Stromal cell of bone marrow (primary cell): ENCODE results near the gene PRPS1.
A peak's percentile ranks its signal among the peaks of the same experiment; 100 is the strongest.
"Not testable (repeated sequence)": the region's sequence is repeated elsewhere in the genome, so short reads cannot be mapped to it uniquely, and the experiment has no call there.

ENCODE experiments used
- DNase-seq: peaks from one replicate; pipeline ENCODE4 v3.0.0-alpha.2; 2012; ENCODE audit warnings: low read depth

PRPS1 gene

DNA sequence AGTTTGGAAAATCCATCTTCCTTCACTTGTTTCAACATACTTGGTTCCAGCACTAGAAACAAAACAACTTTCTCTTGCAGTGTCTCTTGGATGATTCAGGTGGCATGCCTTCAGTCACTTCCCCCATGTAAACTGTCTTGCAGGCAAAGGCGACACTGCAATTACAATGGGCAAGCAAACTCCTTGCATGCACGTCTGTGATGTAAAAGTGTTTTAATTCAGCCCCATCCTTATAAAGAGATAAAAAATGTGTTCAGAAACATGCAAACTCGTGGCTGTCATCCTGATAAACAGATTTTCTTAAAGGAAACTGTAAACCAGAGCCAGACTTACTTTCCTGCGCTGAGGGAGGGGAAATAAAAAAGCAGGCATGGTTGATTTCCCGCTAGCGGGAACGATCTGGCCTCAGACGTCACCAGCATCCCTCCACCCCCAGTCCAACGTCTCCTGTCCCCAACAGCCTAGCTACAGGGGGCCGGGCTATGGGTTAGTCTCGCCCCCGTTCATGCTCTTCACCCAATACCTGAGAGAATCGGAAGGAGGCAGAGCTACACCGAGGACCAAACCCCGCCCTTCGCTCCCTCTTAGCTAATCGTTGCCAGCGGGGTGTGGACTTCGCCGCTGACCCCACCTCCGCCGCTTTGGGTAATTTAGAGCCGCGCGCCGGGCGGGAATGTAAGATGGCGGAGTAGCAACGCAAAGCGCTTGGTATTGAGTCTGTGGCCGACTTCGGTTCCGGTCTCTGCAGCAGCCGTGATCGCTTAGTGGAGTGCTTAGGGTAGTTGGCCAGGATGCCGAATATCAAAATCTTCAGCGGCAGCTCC lies at the start of gene PRPS1:
Gene PRPS1, plus strand, starts transcription at position 673 of the 824 bp plus-strand sequence. Its CDS starts 119 bp downstream, at position 792.
- peak; percentile 91 for DNase-seq

GRCh38 chrX:107579956-107580355 lies 48.4 kb upstream of the PRPS1 start:
- DNase-seq: no peak

- DNase-seq: no peak
These were observed 46.4 kb upstream of the PRPS1 start for GRCh38 chrX:107581923-107582322.

DNA sequence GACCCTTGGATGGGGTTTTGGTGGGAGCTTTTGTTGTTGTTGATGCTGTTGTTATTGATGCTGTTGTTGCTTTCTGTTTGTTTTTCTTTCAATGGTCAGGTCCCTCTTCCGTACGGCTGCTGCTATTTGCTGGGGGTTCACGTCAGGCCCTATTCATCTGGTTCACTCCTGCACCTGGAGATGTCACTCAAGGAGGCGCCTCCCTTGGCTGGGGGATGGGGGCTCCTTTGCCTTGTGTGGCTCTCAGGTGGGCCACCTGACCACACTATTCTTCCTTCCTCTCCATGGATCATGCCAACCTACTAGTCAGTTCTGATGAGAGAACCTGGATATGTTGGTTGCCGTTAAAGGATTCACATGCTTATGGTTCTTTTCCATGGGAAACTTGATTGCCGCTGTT lies 39.1 kb upstream of the PRPS1 start:
- no peak for DNase-seq

DNA sequence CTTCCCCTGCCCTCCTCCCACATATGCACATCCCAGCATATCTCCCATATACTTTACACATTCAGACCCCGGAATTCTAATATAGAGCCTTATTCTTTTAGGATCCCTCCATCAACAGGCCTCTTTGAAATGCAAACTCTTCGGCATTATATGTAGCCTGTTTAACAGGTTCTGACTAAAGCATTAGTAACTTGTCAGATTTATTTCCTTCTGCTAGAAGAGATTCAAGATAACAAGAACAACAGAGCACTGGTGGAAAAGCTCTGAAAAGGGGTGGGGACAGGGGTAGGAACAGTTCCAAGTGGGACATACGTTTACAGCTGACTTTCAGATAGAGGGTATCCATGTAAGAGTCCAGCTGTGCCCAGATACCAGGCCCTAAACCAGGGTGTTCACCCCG lies 31.7 kb upstream of the PRPS1 start:
- no peak for DNase-seq

GRCh38 chrX:107597264-107597663 lies 31.0 kb upstream of the PRPS1 start:
- DNase-seq: no peak

DNA sequence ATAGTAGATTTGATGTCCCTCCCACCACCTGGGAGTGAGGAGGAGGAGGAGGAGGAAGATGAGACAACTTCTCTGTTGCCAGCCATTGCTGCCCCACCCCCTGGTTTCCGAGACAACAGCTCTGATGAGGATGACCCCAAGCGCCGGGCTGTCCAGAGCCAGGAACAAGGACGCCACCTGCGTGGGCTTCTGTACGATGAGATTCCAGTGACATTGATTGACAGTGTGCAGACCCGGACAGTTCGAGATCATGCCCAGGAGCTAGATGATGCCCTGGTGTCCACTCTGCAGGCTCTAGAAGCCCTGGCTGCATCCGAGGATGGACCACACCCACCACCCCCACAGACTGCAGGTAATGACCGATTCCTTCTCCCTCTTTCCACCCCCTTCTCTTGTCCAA lies 30.5 kb upstream of the PRPS1 start:
- no peak for DNase-seq

DNA sequence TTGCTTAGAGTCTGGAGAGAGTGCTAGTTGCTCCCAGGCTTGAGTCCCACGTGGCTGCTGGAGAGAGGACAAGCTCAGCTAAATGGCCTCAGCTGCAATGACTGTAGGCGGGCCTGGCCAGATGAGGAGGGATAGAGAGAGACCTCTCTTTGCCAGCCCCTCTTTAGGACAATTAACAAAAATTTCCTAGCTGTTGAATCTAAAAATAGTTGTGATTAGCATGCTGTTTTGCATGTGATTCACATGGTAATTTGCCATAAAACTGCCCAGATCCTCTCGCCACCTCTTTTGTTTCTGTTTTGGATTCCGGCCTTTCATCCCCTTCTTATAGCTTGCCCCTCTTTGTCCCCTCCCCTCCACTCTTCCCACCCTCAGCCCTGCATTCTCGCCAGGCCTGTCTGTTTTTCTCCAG lies 28.9 kb upstream of the PRPS1 start:
- DNase-seq: no peak

DNA sequence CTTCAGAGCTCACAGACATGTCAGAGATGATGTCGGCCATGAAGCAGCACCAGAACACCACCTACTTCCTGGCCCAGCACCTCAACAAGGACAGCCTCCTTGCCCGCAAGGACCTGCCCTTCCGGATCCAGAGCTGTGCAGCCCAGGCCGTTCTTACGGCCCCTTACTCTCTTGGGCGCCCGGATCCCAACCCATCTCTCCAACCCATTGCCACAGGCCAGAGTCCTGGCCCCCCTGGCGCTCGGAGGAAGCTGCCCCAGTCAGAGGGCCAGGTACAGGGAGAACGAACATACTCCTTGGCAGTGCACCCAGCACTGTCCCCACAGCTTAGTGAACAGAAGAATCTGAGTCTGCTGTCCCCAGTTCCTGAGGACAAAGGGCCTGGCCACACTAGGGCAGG lies 27.9 kb upstream of the PRPS1 start:
- no peak for DNase-seq

DNA sequence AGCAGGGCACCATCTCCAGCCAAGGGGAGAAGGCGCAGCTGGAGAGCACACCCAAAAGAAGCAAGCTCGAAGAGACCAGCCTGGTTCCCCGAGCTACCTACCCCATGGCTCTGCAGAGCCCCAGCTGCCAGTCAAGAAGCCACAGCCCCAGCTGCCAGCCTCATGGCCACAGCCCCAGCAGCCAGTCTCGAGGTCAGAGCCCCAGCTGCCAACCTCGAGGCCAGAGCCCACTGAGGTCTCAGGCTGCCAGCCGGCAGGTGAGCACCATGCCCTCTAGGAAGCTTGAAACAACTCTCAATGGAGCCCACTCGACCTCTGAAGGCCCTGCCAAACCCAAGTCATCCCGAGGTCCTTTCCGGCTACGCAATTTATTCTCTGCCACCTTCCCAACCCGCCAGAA lies 27.0 kb upstream of the PRPS1 start:
- no peak for DNase-seq

DNA sequence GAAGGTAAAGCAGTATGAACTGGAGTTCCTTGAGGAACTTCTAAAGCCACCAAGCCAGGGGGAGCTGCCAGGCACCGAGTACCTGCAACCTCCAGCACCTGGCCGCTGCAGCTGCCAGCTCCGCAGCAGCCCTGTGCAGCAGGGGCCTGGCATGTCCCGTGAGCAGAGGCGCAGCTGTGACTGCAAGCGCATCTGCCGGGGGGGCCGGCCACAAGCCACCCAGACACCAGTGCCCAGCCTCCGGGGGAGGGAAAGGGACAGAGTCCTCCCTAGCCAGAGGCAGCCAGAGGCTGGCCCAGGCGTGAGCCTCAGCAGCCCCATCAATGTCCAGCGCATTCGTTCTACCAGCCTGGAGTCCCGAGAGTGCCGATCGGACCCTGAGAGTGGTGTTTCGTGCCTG lies 26.6 kb upstream of the PRPS1 start:
- DNase-seq: no peak

GRCh38 chrX:107602694-107603239 lies 25.5 kb upstream of the PRPS1 start:
- no peak for DNase-seq

- DNase-seq: no peak
These were observed 24.7 kb upstream of the PRPS1 start for GRCh38 chrX:107603429-107604159.

- not testable (repeated sequence) for DNase-seq
These were observed 19.2 kb upstream of the PRPS1 start for GRCh38 chrX:107609061-107609460.

- no peak for DNase-seq
These were observed 17.6 kb upstream of the PRPS1 start for GRCh38 chrX:107610667-107611066.

- no peak for DNase-seq
These were observed 8.4 kb upstream of the PRPS1 start for GRCh38 chrX:107619885-107620322.

DNA sequence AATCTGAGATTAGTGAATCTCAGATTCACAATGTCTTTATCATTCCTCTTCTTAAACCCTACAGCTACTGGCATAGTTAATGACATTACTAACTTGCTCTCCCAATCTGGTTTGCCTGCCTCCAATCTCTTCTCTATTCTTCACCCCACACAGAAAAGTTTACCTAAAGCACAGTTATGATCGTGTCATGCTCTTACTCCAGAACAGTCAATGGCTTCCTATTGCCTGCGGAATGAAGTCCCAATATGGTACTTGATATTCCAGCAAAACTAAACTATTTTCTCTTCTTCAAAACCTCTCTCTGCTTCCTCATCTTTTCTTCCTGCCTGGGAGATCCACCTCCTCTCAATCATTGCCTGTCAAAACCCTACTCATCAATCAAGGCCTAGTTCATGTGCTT lies 3.4 kb upstream of the PRPS1 start:
- no peak for DNase-seq

DNA sequence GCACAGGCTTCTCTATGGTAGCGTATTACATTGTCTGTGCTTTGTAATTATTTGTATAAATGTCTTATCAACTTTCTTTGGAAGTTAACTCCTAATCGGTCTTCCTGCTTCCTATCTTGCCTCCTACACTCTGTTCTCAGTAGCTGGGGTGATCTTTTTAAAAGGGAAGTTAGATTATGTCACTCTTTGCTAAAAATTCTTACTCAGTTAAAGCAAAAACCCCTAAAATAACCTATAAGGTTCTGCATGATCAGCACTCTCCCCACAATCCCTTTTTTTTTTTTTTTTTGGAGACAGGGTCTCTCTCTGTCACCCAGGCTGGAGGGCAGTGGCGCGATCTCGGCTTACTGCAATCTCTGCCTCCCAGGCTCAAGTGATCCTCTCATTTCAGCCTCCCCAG lies 2.6 kb upstream of the PRPS1 start:
- no peak for DNase-seq

GRCh38 chrX:107626481-107626880 lies 1.8 kb upstream of the PRPS1 start:
- no peak for DNase-seq

DNA sequence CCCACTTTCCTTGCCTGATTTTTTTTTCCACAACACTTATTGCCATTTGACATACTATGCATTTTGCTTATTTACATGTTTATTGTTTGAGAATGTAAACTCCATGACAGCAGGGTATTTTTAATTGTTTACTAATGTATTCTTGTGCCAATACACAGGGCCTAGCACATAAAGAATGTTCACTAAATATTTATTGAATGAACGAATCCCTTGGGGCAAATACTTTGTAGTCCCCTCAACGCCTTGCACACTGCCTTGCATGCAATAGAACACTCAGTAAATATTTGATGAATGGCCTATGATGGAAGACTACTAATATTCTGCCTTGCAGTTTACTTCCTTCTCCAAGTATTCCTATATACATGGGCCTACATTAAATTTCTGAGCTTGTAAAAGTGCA lies 1.4 kb upstream of the PRPS1 start:
- DNase-seq: no peak

- DNase-seq: no peak
These were observed 591 bp downstream of the PRPS1 start for GRCh38 chrX:107628662-107629539.

- no peak for DNase-seq
These were observed 1.2 kb downstream of the PRPS1 start for GRCh38 chrX:107629540-107629909.
